Measurements from ENCODE around the gene PPP1R9A.

PPP1R9A gene

GRCh38 chr7:94957061-94957460, 49.7 kb downstream of the PPP1R9A start:
- TF ChIP-seq ZSCAN18 (tag by site-specific recombination; IDR thresholded peaks at IDR 0.05) (no peak), ZNF843 (tag by site-specific recombination; IDR thresholded peaks at IDR 0.05) (no peak), OSR2 (tag by site-specific recombination; IDR thresholded peaks at IDR 0.05) (no peak), ZNF571 (tag by site-specific recombination; IDR thresholded peaks at IDR 0.05) (no peak), ZNF623 (tag by site-specific recombination; IDR thresholded peaks at IDR 0.05) (no peak)
- no peak overlapping the region for H3K4me3 ChIP-seq (ENCODE audit: low read depth, low read length)
- H3K4me1 ChIP-seq (ENCODE audit: control insufficient read depth, insufficient read depth, low read length): peaks cover 6% of the 10 kb centered on the region; the same call in 1 of the 2 replicates
- ChIA-PET CTCF (no interaction called here), POLR2A (no interaction called here)
- no peaks in the 10 kb centered on the region for H3K9me3 ChIP-seq (ENCODE audit: control insufficient read depth, insufficient read depth, low read depth, low read length)
- H3K36me3 ChIP-seq (ENCODE audit: control insufficient read depth in 2 of 2, insufficient read depth in 1 of 2, low read length in 2 of 2): no peaks in the 10 kb centered on the region
- no peak overlapping the region for H3K27ac ChIP-seq (ENCODE audit: extremely low read depth, low read depth, low read length)

GRCh38 chr7:94962661-94963060, 55.3 kb downstream of the PPP1R9A start:
- ChIA-PET POLR2A (no interaction called here), CTCF (interaction anchor here (1.2 kb wide), 1 partner anchor 9 kb away, joined by 3 read pairs; no protein-coding TSS in a partner anchor)
- Histone ChIP-seq H3K27ac (ENCODE audit: extremely low read depth, low read depth, low read length) (no peak overlapping the region), H3K4me1 (ENCODE audit: control insufficient read depth, insufficient read depth, low read length) (peaks cover 4% of the 10 kb centered on the region; the same call in 1 of the 2 replicates), H3K4me3 (ENCODE audit: low read depth, low read length) (no peak overlapping the region), H3K36me3 (ENCODE audit: control insufficient read depth in 2 of 2, insufficient read depth in 1 of 2, low read length in 2 of 2) (no peaks in the 10 kb centered on the region), H3K9me3 (ENCODE audit: control insufficient read depth, insufficient read depth, low read depth, low read length) (no peaks in the 10 kb centered on the region)
- TF ChIP-seq ZNF621 (tag by site-specific recombination; IDR thresholded peaks at IDR 0.05) (no peak), ZNF248 (tag by site-specific recombination; IDR thresholded peaks at IDR 0.05) (no peak), ZNF266 (tag by site-specific recombination; IDR thresholded peaks at IDR 0.05; ENCODE audit: low read depth) (no peak), ZNF580 (tag by site-specific recombination; IDR thresholded peaks at IDR 0.05) (no peak), KLF8 (tag by site-specific recombination; IDR thresholded peaks at IDR 0.05) (no peak), ZNF488 (tag by site-specific recombination; IDR thresholded peaks at IDR 0.05) (no peak), ZNF664 (tag by site-specific recombination; IDR thresholded peaks at IDR 0.05) (no peak), ZNF518A (tag by site-specific recombination; conservative IDR thresholded peaks at IDR 0.05; ENCODE audit: low read depth) (no peak), PBX3 (CRISPR knock-in tag; IDR thresholded peaks at IDR 0.05) (no peak), ZFP41 (tag by site-specific recombination; IDR thresholded peaks at IDR 0.05; ENCODE audit: borderline replicate concordance) (no peak), ZNF677 (tag by site-specific recombination; IDR thresholded peaks at IDR 0.05) (no peak), ZNF274 (IDR thresholded peaks at IDR 0.05; ENCODE audit: low read length) (no peak), ZNF274 (tag by site-specific recombination; IDR thresholded peaks at IDR 0.05; ENCODE audit: borderline replicate concordance) (no peak)
